Endothelial cell of umbilical vein (primary cell): ENCODE results near the gene SFTPB. TPM values are rescaled to one million over a fixed set of nuclear protein-coding genes. Genes with fewer than 3 reads are reported as not detected.

Experiments used
- BruUV-seq: library from RNA; stranded (reverse); fragments of 400-500 nt; replicated peaks from 2 replicates; lab custom pipeline; 2021; lab: Mats Ljungman, UMichigan
- CTCF ChIA-PET: fragments of 300-600, 350-600 bp; sonication (Branson Sonifier 250); formaldehyde crosslinking; loops from one replicate; lab custom pipeline; 2021; ENCODE audit warnings: antibody characterized with exemption, inconsistent platforms; lab: Charles Lee
- POLR2A ChIA-PET: fragments of 300-600, 350-600 bp; sonication (Branson Sonifier 250); formaldehyde crosslinking; loops from one replicate; lab custom pipeline; 2021; ENCODE audit warnings: antibody characterized with exemption, inconsistent platforms; lab: Charles Lee
- DNase-seq: peaks from one replicate; pipeline ENCODE4 v3.0.0-alpha.2; 2011; ENCODE audit warnings: low read depth, low spot score
- FAIRE-seq: peaks from 2 replicates; lab custom pipeline; 2011; peaks lifted over from hg19 to GRCh38; lab: Jason Lieb, UNC
- H2AFZ ChIP-seq: 2 replicates; pipeline ENCODE4 v1.6.0; 2012; ENCODE audit warnings: low read depth, low read length, control low read depth, inconsistent platforms
- H3K27ac ChIP-seq: 2 replicates; pipeline ENCODE4 v1.5.1; 2011; ENCODE audit warnings: low read depth, mild to moderate bottlenecking, control low read depth, low read length, moderate library complexity; ENCODE audit not compliant: insufficient read depth
- H3K27me3 ChIP-seq, 2 experiments: 2 replicates each; pipeline versions ENCODE4 v1.6.0 to v1.6.1; 2011; ENCODE audit warnings: low read length in 2 of 2, mixed read lengths in 1 of 2; ENCODE audit not compliant: control insufficient read depth in 2 of 2, insufficient read depth in 2 of 2
- H3K36me3 ChIP-seq, 2 experiments: 2 replicates in 1 of 2; 3 replicates in 1 of 2; pipeline ENCODE4 v1.5.1; 2011; ENCODE audit warnings: low read length in 2 of 2, mild to moderate bottlenecking in 1 of 2, moderate library complexity in 1 of 2; ENCODE audit not compliant: control insufficient read depth in 2 of 2, insufficient read depth in 2 of 2; ENCODE audit errors: extremely low read depth in 1 of 2
- H3K4me1 ChIP-seq: 3 replicates; pipeline ENCODE4 v1.5.1; 2011; ENCODE audit warnings: mild to moderate bottlenecking, low read length; ENCODE audit not compliant: control insufficient read depth, insufficient read depth; ENCODE audit errors: extremely low read depth
- H3K4me2 ChIP-seq: 2 replicates; pipeline ENCODE4 v1.6.1; 2011; ENCODE audit warnings: low read length, control low read depth, mixed read lengths; ENCODE audit not compliant: insufficient read depth
- H3K4me3 ChIP-seq, 3 experiments: fragments of 200-600 bp in 1 of 3; sonication (generic), shearing (Covaris generic) in 1 of 3; replicated peaks in 1 of 3; 2 replicates each; pipeline ENCODE4 v1.5.1; 2011 to 2016; ENCODE audit warnings: control low read depth in 3 of 3, low read length in 3 of 3, mild to moderate bottlenecking in 2 of 3, inconsistent platforms in 1 of 3, low read depth in 1 of 3, moderate library complexity in 1 of 3; ENCODE audit not compliant: insufficient read depth in 1 of 3
- H3K79me2 ChIP-seq: 2 replicates; pipeline ENCODE4 v1.6.0; 2012; ENCODE audit warnings: low read length, inconsistent platforms; ENCODE audit not compliant: control insufficient read depth, insufficient read depth
- H3K9ac ChIP-seq: replicated peaks from 2 replicates; pipeline ENCODE3; 2011; ENCODE audit warnings: low read length, control low read depth; ENCODE audit not compliant: insufficient read depth; ENCODE audit errors: extremely low read depth
- H3K9me1 ChIP-seq: replicated peaks from 3 replicates; pipeline ENCODE4 v1.6.0; 2011; ENCODE audit warnings: mild to moderate bottlenecking, low read length; ENCODE audit not compliant: control insufficient read depth, insufficient read depth; ENCODE audit errors: extremely low read depth
- H3K9me3 ChIP-seq: replicated peaks from 2 replicates; pipeline ENCODE4 v1.5.1; 2012; ENCODE audit warnings: low read length, inconsistent platforms; ENCODE audit not compliant: control insufficient read depth, insufficient read depth
- H4K20me1 ChIP-seq: replicated peaks from 2 replicates; pipeline ENCODE3; 2011; ENCODE audit warnings: mild to moderate bottlenecking, low read length; ENCODE audit not compliant: control insufficient read depth, insufficient read depth; ENCODE audit errors: extremely low read depth
- CTCF ChIP-seq, 2 donors: IDR thresholded peaks; 1 replicate in 1 of 2; 2 replicates in 1 of 2; pipeline ENCODE4 v1.5.1; 2011; ENCODE audit warnings: low read length in 2 of 2, mild to moderate bottlenecking in 2 of 2, moderate library complexity in 2 of 2, control low read depth in 1 of 2, inconsistent platforms in 1 of 2, low read depth in 1 of 2; ENCODE audit not compliant: insufficient read depth in 1 of 2; ENCODE audit errors: extremely low read depth in 1 of 2
- EZH2 ChIP-seq: IDR thresholded peaks from 2 replicates; pipeline ENCODE4 v1.6.1; 2012; ENCODE audit warnings: borderline replicate concordance, low read depth, mild to moderate bottlenecking, moderate library complexity, low read length, inconsistent platforms; ENCODE audit not compliant: severe bottlenecking
- FOS ChIP-seq: IDR thresholded peaks from 2 replicates; pipeline ENCODE4 v1.6.1; 2011; ENCODE audit warnings: mild to moderate bottlenecking, low read length, moderate library complexity, borderline replicate concordance; ENCODE audit not compliant: insufficient read depth
- GATA2 ChIP-seq: IDR thresholded peaks from 2 replicates; pipeline ENCODE4 v1.7.0; 2011; ENCODE audit warnings: low read depth, mild to moderate bottlenecking, moderate library complexity, mixed read lengths, low read length; ENCODE audit not compliant: insufficient read length, insufficient read depth
- JUN ChIP-seq: IDR thresholded peaks from 2 replicates; pipeline ENCODE4 v1.6.1; 2011; ENCODE audit warnings: borderline replicate concordance, low read depth; ENCODE audit not compliant: insufficient read length, insufficient read depth
- MAX ChIP-seq: IDR thresholded peaks from 2 replicates; pipeline ENCODE4 v1.6.1; 2011; ENCODE audit not compliant: insufficient read depth, insufficient read length
- MYC ChIP-seq: IDR thresholded peaks from one replicate; pipeline ENCODE4 v1.6.1; 2011; ENCODE audit warnings: mild to moderate bottlenecking, low read depth, low read length
- POLR2A ChIP-seq: IDR thresholded peaks from 2 replicates; pipeline ENCODE4 v1.6.1; 2012; ENCODE audit warnings: low read depth, mild to moderate bottlenecking, control low read depth, low read length
- POLR2AphosphoS5 ChIP-seq: IDR thresholded peaks from 2 replicates; pipeline ENCODE4 v1.6.1; 2012; ENCODE audit warnings: low read depth, mild to moderate bottlenecking, control low read depth, low read length, moderate library complexity; ENCODE audit not compliant: insufficient read depth
- dilution Hi-C: fragments of 300-500 bp; cut with MboI; formaldehyde crosslinking; loops from one replicate; pipeline ENCODE4 v1.15.0; 2019; ENCODE audit warnings: low sequenced_read_pairs; ENCODE audit not compliant: extremely low pct_ligation_motif_present
- intact Hi-C: fragments of 100-400 bp; cut with micrococcal nuclease; formaldehyde crosslinking; loops from one replicate; pipeline ENCODE4 v1.10.0; 2022
- polyA plus RNA-seq, 4 experiments: library from polyadenylated mRNA; depleted of rRNA in 3 of 4; stranded (reverse) in 3 of 4; unstranded in 1 of 4; fragments of >200 nt; gene quantifications; 2 replicates each; pipeline versions ENCODE4 v1.2.1 to v1.2.3, GENCODE V29; 2011 to 2012; ENCODE audit warnings: missing spikeins in 1 of 4
- total RNA-seq: library from RNA; stranded (reverse); gene quantifications from 2 replicates; pipeline ENCODE4 v1.2.3, GENCODE V29; 2021

The SFTPB gene
- total and polyA plus RNA-seq, 2 donors (not counting 3 experiments of a cell fraction or from before 2014, with no cell fraction given) = not detected

GRCh38 chr2:85642725-85643124 lies 25.3 kb downstream of the SFTPB start:
- BruUV-seq = no TSS peak
- no peak overlapping the region for H2AFZ ChIP-seq
- no peak for TF ChIP-seq MAX
- no peak for TF ChIP-seq POLR2A
- no peak for TF ChIP-seq JUN
- no peak for TF ChIP-seq GATA2
- TF ChIP-seq EZH2 = no peak
- no peak for TF ChIP-seq FOS
- ChIA-PET CTCF (interaction anchor here (1.3 to 3.4 kb wide), 2 partner anchors 65 to 173 kb away, joined by 3 to 14 read pairs; no protein-coding TSS in a partner anchor), POLR2A (interaction anchor here (0.8 kb wide), 1 partner anchor 106 kb away, joined by 3 read pairs; no protein-coding TSS in a partner anchor)
- DNase-seq = no peak
- dilution Hi-C loops = no loop called here
- no peaks in the 10 kb centered on the region for H3K9me1 ChIP-seq
- no peak overlapping the region for H3K4me3 ChIP-seq
- no peak overlapping the region for H3K9ac ChIP-seq
- FAIRE-seq = no peak
- no peak overlapping the region for H3K4me2 ChIP-seq
- H3K79me2 ChIP-seq = peaks cover 2% of the 10 kb centered on the region
- H4K20me1 ChIP-seq = no peaks in the 10 kb centered on the region
- H3K27ac ChIP-seq = no peak overlapping the region
- intact Hi-C loops = loop anchor here (10.0 kb wide), 1 partner anchor 482 kb away; no protein-coding TSS in a partner anchor
- H3K9me3 ChIP-seq = no peaks in the 10 kb centered on the region
- no peaks in the 10 kb centered on the region for H3K27me3 ChIP-seq
- peaks cover 46 to 49% of the 10 kb centered on the region in 2 experiments for H3K36me3 ChIP-seq
- H3K4me1 ChIP-seq = no peaks in the 10 kb centered on the region

GRCh38 chr2:85635636-85636035 lies 32.4 kb downstream of the SFTPB start:
- Histone ChIP-seq H3K79me2 (peaks cover 13% of the 10 kb centered on the region), H3K36me3 (peaks cover 33 to 51% of the 10 kb centered on the region in 2 experiments), H4K20me1 (peaks cover 3% of the 10 kb centered on the region), H3K27me3 (no peaks in the 10 kb centered on the region), H3K4me3 (no peak overlapping the region), H2AFZ (no peak overlapping the region), H3K4me2 (no peak overlapping the region), H3K9me1 (no peaks in the 10 kb centered on the region), H3K27ac (no peak overlapping the region), H3K4me1 (no peaks in the 10 kb centered on the region), H3K9ac (no peak overlapping the region), H3K9me3 (no peaks in the 10 kb centered on the region)
- DNase-seq = no peak
- ChIA-PET POLR2A (no interaction called here), CTCF (interaction anchor here (0.8 to 5.9 kb wide), 8 partner anchors 10 to 180 kb away, joined by 3 to 137 read pairs (median 38); partner anchors contain the start of gene TMEM150A)
- dilution Hi-C loops = no loop called here
- no peak for FAIRE-seq
- no TSS peak for BruUV-seq
- TF ChIP-seq MAX = no peak
- no peak for TF ChIP-seq JUN
- TF ChIP-seq CTCF (IDR thresholded peaks at IDR 0.05; ENCODE audit: extremely low read depth in 1 of 2, insufficient read depth in 1 of 2, low read depth in 1 of 2, low read length in 2 of 2) = no peak
- no peak for TF ChIP-seq GATA2
- TF ChIP-seq POLR2AphosphoS5 = no peak
- no peak for TF ChIP-seq EZH2
- TF ChIP-seq MYC = no peak
- intact Hi-C loops = no loop called here
